SK-N-SH (cell line): ENCODE data around the gene DGUOK. TPM values are rescaled to one million over a fixed set of nuclear protein-coding genes. Genes with fewer than 3 reads are reported as not detected.

ENCODE experiments used
- CTCF ChIA-PET: fragments of 300-600, 350-600 bp; formaldehyde crosslinking; extraction: SDS; loops from one replicate; lab custom pipeline; 2021; lab: Yijun Ruan, JAX
- POLR2A ChIA-PET: fragments of 350-600 bp; sonication (Branson Sonifier 250); formaldehyde crosslinking; extraction: SDS; loops from one replicate; lab custom pipeline; 2020; ENCODE audit warnings: antibody characterized with exemption, inconsistent platforms; lab: Yijun Ruan, JAX
- DNase-seq: peaks from one replicate; pipeline ENCODE4 v3.0.0; 2012
- H2AFZ ChIP-seq: fragments of 200-600 bp; sonication (generic); 2 replicates; pipeline ENCODE4 v1.8.1; 2016; ENCODE audit warnings: antibody characterized with exemption, mild to moderate bottlenecking, low read depth
- H3F3A ChIP-seq: fragments of 200-600 bp; sonication (generic); replicated peaks from 2 replicates; pipeline ENCODE3; 2016; ENCODE audit warnings: antibody characterized with exemption, mild to moderate bottlenecking; ENCODE audit not compliant: insufficient read depth
- H3K27ac ChIP-seq, 2 experiments: fragments of 200-500 bp in 1 of 2; fragments of 200-600 bp in 1 of 2; sonication (Bioruptor generic) in 1 of 2; sonication (generic), shearing (Covaris generic) in 1 of 2; 2 replicates each; pipeline versions ENCODE4 v1.5.1 to v1.6.1; 2014 to 2016; ENCODE audit warnings: low read depth in 2 of 2, inconsistent platforms in 1 of 2, low read length in 1 of 2, mild to moderate bottlenecking in 1 of 2, mixed read lengths in 1 of 2
- H3K27me3 ChIP-seq: fragments of 200-600 bp; sonication (generic), shearing (Covaris generic); 2 replicates; pipeline ENCODE4 v1.6.1; 2016; ENCODE audit warnings: mixed run types; ENCODE audit not compliant: insufficient read depth
- H3K36me3 ChIP-seq, 2 experiments: fragments of 200-500 bp in 1 of 2; fragments of 200-600 bp in 1 of 2; sonication (Bioruptor generic) in 1 of 2; sonication (generic) in 1 of 2; replicated peaks in 1 of 2; 2 replicates each; pipeline versions ENCODE3 to v1.5.1; 2014 to 2016; ENCODE audit warnings: low read length in 1 of 2, mild to moderate bottlenecking in 1 of 2; ENCODE audit not compliant: insufficient read depth in 2 of 2, control insufficient read depth in 1 of 2
- H3K4me1 ChIP-seq, 2 experiments: fragments of 200-500 bp in 1 of 2; fragments of 200-600 bp in 1 of 2; sonication (Bioruptor generic) in 1 of 2; sonication (generic), shearing (Covaris generic) in 1 of 2; 2 replicates each; pipeline versions ENCODE4 v1.5.1 to v1.6.1; 2014 to 2016; ENCODE audit warnings: low read depth in 1 of 2, low read length in 1 of 2, mixed run types in 1 of 2; ENCODE audit not compliant: insufficient read depth in 2 of 2, control insufficient read depth in 1 of 2
- H3K4me2 ChIP-seq: fragments of 200-600 bp; sonication (generic), shearing (Covaris generic); 2 replicates; pipeline ENCODE4 v1.6.1; 2017; ENCODE audit warnings: mixed run types
- H3K4me3 ChIP-seq, 2 experiments: fragments of 200-500 bp in 1 of 2; fragments of 200-600 bp in 1 of 2; sonication (Bioruptor generic) in 1 of 2; sonication (generic), shearing (Covaris generic) in 1 of 2; 2 replicates each; pipeline versions ENCODE4 v1.5.1 to v1.8.1; 2014 to 2016; ENCODE audit warnings: low read depth in 2 of 2, inconsistent platforms in 1 of 2, low read length in 1 of 2, mild to moderate bottlenecking in 1 of 2, mixed read lengths in 1 of 2, moderate library complexity in 1 of 2
- H3K79me2 ChIP-seq: fragments of 200-600 bp; sonication (generic); 2 replicates; pipeline ENCODE4 v1.8.1; 2017; ENCODE audit warnings: mild to moderate bottlenecking; ENCODE audit not compliant: insufficient read depth
- H3K9ac ChIP-seq: fragments of 200-600 bp; sonication (generic); 2 replicates; pipeline ENCODE4 v1.6.1; 2017; ENCODE audit warnings: mixed run types
- H3K9me2 ChIP-seq: fragments of 200-600 bp; sonication (generic); 2 replicates; pipeline ENCODE4 v1.6.1; 2017; ENCODE audit warnings: mixed run types
- H3K9me3 ChIP-seq: fragments of 200-600 bp; sonication (generic); 2 replicates; pipeline ENCODE4 v1.6.1; 2017; ENCODE audit warnings: mixed run types, mild to moderate bottlenecking, moderate library complexity
- H4K20me1 ChIP-seq: fragments of 200-600 bp; sonication (generic); 2 replicates; pipeline ENCODE4 v1.6.1; 2017; ENCODE audit warnings: mild to moderate bottlenecking, mixed run types; ENCODE audit not compliant: insufficient read depth
- ELF1 ChIP-seq: IDR thresholded peaks from 2 replicates; pipeline ENCODE4 v1.4.0; 2012
- EZH2phosphoT487 ChIP-seq: fragments of 200-600 bp; sonication (generic); IDR thresholded peaks from 2 replicates; pipeline ENCODE4 v1.6.1; 2017; ENCODE audit warnings: low read depth, mixed run types, mild to moderate bottlenecking, antibody characterized with exemption, moderate library complexity, borderline replicate concordance
- FOXJ3 ChIP-seq: sonication (generic); formaldehyde crosslinking; IDR thresholded peaks from 2 replicates; pipeline ENCODE4 v1.5.1; 2020; ENCODE audit warnings: mild to moderate bottlenecking, missing genetic modification reagents
- GABPA ChIP-seq: IDR thresholded peaks from 2 replicates; pipeline ENCODE4 v1.4.0; 2012; ENCODE audit warnings: low read depth, mild to moderate bottlenecking
- GATA2 ChIP-seq: sonication (generic); formaldehyde crosslinking; IDR thresholded peaks from 2 replicates; pipeline ENCODE4 v1.5.0; 2020; ENCODE audit warnings: mild to moderate bottlenecking, missing genetic modification reagents
- JUND ChIP-seq: IDR thresholded peaks from 2 replicates; pipeline ENCODE4 v1.4.0; 2012
- MXI1 ChIP-seq: IDR thresholded peaks from 2 replicates; pipeline ENCODE4 v1.6.1; 2012; ENCODE audit warnings: mild to moderate bottlenecking, low read depth, low read length, improper control_type of control experiment
- NRF1 ChIP-seq: IDR thresholded peaks from 2 replicates; pipeline ENCODE4 v1.6.1; 2012; ENCODE audit warnings: low read depth, mild to moderate bottlenecking, low read length
- RFX5 ChIP-seq: IDR thresholded peaks from 2 replicates; pipeline ENCODE4 v1.6.1; 2012; ENCODE audit warnings: mild to moderate bottlenecking, improper control_type of control experiment, low read length
- SIN3A ChIP-seq: IDR thresholded peaks from 2 replicates; pipeline ENCODE4 v1.6.1; 2012; ENCODE audit warnings: low read depth, mild to moderate bottlenecking, low read length, moderate library complexity, borderline replicate concordance
- SMC3 ChIP-seq: IDR thresholded peaks from 2 replicates; pipeline ENCODE4 v1.6.1; 2012; ENCODE audit warnings: low read depth, low read length, improper control_type of control experiment
- TEAD4 ChIP-seq: IDR thresholded peaks from 2 replicates; pipeline ENCODE4 v1.4.0; 2012; ENCODE audit warnings: mild to moderate bottlenecking, borderline replicate concordance; ENCODE audit not compliant: insufficient read depth
- WGBS: methylation state at CpG from one replicate; pipeline ENCODE4 v1.1.6; 2017; ENCODE audit warnings: low lambda C conversion rate; 5-methylcytosine and 5-hydroxymethylcytosine counted together
- polyA plus RNA-seq, 3 experiments: library from polyadenylated mRNA; depleted of rRNA; stranded (reverse); fragments of >200 nt; gene quantifications; 2 replicates each; pipeline ENCODE4 v1.2.3, GENCODE V29; 2012
- TF ChIP-seq, protein P1 (sequence below): IDR thresholded peaks from 2 replicates; pipeline ENCODE4 v1.4.0; 2012; ENCODE audit warnings: low read depth
- TF ChIP-seq, protein P2 (sequence below): fragments of 200-600 bp; sonication (generic); IDR thresholded peaks from 2 replicates; pipeline ENCODE4 v1.6.1; 2017; ENCODE audit warnings: antibody characterized with exemption, mild to moderate bottlenecking, moderate library complexity
- TF ChIP-seq, protein P3 (sequence below): IDR thresholded peaks from 2 replicates; pipeline ENCODE4 v1.4.0; 2012; ENCODE audit warnings: low read depth, borderline replicate concordance
- TF ChIP-seq, protein P4 (sequence below): fragments of 150-350 bp; IDR thresholded peaks from 2 replicates; pipeline ENCODE4 v1.6.1; 2017; ENCODE audit warnings: antibody characterized with exemption, low read length, low read depth, borderline replicate concordance
- TF ChIP-seq, protein P5 (sequence below): IDR thresholded peaks from 2 replicates; pipeline ENCODE4 v1.4.0; 2012; ENCODE audit warnings: low read depth, borderline replicate concordance

DGUOK gene
- polyA plus RNA-seq, 1 of the 3 experiments (the other 2 are of a cell fraction): 122 TPM

DNA sequence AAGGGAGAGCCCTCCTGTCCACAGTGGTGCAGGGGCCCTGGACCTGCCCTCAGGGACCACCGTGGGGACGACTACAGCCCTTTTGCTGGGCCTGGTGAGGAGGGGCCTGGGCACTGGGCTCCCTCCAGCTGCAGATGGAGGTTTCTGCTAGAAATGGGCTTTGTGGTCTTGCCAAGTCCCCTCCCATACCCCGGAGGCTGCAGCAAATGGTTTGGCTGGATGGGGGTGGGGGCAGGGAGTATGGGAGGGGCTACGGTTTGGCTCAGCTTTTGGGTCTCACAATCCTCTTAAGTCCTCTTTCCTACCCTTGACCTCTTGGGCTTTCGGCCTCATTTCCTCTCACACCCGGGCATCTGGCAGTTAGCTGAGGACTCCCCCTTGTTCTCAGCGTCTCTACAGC, 79.8 kb downstream of the DGUOK start:
- peaks cover 6% of the 10 kb centered on the region for H4K20me1 ChIP-seq
- peaks cover 15 to 63% of the 10 kb centered on the region in 2 experiments; a peak in 3 of 4 replicates for H3K4me1 ChIP-seq
- no peak overlapping the region for H3K9ac ChIP-seq
- no peak overlapping the region for H2AFZ ChIP-seq
- no peaks in the 10 kb centered on the region for H3F3A ChIP-seq
- H3K4me3 ChIP-seq: no peak overlapping the region
- WGBS: 79% methylated on average over 5 of the region's 7 CpGs
- H3K27me3 ChIP-seq: no peaks in the 10 kb centered on the region
- POLR2A ChIA-PET: no interaction called here
- no peaks in the 10 kb centered on the region for H3K79me2 ChIP-seq
- no peaks in the 10 kb centered on the region for H3K9me3 ChIP-seq
- TF ChIP-seq TEAD4 (no peak), SMC3 (no peak), GATA2 (no peak), NRF1 (no peak), MXI1 (no peak), RFX5 (no peak), ELF1 (no peak), JUND (no peak), SIN3A (no peak), EZH2phosphoT487 (no peak), FOXJ3 (CRISPR knock-in tag) (no peak), GABPA (no peak)
- TF ChIP-seq, protein P1, sequence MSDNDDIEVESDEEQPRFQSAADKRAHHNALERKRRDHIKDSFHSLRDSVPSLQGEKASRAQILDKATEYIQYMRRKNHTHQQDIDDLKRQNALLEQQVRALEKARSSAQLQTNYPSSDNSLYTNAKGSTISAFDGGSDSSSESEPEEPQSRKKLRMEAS: no peak
- TF ChIP-seq, protein P2, sequence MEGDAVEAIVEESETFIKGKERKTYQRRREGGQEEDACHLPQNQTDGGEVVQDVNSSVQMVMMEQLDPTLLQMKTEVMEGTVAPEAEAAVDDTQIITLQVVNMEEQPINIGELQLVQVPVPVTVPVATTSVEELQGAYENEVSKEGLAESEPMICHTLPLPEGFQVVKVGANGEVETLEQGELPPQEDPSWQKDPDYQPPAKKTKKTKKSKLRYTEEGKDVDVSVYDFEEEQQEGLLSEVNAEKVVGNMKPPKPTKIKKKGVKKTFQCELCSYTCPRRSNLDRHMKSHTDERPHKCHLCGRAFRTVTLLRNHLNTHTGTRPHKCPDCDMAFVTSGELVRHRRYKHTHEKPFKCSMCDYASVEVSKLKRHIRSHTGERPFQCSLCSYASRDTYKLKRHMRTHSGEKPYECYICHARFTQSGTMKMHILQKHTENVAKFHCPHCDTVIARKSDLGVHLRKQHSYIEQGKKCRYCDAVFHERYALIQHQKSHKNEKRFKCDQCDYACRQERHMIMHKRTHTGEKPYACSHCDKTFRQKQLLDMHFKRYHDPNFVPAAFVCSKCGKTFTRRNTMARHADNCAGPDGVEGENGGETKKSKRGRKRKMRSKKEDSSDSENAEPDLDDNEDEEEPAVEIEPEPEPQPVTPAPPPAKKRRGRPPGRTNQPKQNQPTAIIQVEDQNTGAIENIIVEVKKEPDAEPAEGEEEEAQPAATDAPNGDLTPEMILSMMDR: no peak
- TF ChIP-seq, protein P3, sequence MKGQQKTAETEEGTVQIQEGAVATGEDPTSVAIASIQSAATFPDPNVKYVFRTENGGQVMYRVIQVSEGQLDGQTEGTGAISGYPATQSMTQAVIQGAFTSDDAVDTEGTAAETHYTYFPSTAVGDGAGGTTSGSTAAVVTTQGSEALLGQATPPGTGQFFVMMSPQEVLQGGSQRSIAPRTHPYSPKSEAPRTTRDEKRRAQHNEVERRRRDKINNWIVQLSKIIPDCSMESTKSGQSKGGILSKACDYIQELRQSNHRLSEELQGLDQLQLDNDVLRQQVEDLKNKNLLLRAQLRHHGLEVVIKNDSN: no peak
- TF ChIP-seq, protein P4, sequence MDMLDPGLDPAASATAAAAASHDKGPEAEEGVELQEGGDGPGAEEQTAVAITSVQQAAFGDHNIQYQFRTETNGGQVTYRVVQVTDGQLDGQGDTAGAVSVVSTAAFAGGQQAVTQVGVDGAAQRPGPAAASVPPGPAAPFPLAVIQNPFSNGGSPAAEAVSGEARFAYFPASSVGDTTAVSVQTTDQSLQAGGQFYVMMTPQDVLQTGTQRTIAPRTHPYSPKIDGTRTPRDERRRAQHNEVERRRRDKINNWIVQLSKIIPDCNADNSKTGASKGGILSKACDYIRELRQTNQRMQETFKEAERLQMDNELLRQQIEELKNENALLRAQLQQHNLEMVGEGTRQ: no peak
- TF ChIP-seq, protein P5, sequence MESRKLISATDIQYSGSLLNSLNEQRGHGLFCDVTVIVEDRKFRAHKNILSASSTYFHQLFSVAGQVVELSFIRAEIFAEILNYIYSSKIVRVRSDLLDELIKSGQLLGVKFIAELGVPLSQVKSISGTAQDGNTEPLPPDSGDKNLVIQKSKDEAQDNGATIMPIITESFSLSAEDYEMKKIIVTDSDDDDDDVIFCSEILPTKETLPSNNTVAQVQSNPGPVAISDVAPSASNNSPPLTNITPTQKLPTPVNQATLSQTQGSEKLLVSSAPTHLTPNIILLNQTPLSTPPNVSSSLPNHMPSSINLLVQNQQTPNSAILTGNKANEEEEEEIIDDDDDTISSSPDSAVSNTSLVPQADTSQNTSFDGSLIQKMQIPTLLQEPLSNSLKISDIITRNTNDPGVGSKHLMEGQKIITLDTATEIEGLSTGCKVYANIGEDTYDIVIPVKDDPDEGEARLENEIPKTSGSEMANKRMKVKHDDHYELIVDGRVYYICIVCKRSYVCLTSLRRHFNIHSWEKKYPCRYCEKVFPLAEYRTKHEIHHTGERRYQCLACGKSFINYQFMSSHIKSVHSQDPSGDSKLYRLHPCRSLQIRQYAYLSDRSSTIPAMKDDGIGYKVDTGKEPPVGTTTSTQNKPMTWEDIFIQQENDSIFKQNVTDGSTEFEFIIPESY: no peak
- H3K36me3 ChIP-seq: peaks cover 0 to 17% of the 10 kb centered on the region in 2 experiments
- H3K27ac ChIP-seq: no peak overlapping the region
- no peaks in the 10 kb centered on the region for H3K9me2 ChIP-seq
- CTCF ChIA-PET: no interaction called here
- no peak for DNase-seq
- H3K4me2 ChIP-seq: no peak overlapping the region
